Hippocampal formation (tissue), 2 donors: ENCODE data around the gene EML3.
A peak's percentile ranks its signal among the peaks of the same experiment; 100 is the strongest.
"Not testable (repeated sequence)": the region's sequence is repeated elsewhere in the genome, so short reads cannot be mapped to it uniquely, and the experiment has no call there.

Experiments
- DNase-seq, 2 donors: peaks; one replicate each; lab custom pipeline; 2025; lab: John Stamatoyannopoulos, UW

Gene EML3

DNA sequence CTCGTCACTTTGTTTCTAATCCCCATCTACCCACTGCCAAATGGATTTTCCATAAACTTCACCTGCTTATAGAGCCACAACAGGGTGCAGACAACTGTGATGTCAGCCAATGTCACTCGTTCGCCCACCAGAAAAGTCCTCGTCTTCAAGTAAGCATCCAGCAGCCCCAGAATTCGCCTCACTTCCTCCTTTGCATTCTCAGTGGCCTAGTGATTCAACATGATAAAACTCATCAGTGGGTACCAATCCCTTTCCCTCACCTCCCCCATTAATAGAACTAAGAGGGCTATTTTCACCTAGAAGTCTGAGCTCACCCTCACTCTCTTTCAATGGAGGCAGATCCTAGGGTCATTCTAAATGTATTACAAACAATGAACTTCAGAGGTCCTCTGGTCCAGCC lies 41.7 kb downstream of the EML3 start:
- DNase-seq, result not testable (repeated sequence)

DNA sequence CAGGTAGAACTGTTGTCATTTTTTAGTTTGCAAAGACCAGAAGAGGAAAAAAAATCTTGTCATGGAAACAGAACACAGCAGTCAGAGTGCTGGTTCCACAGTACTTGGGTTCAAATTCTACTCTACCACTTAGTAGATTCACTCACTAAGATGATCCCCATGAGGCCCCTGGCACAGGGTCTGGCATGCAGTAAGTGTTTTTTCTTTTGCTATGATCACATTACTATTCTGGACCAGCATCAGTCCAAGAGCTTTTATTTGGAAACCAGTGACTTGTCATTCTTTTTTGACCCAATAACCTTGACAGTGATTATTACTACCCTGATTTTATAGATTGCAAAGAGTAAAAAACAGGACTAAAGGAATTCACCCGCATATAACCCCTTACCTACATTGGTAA lies 43.0 kb downstream of the EML3 start:
- DNase-seq, result no peak

DNA sequence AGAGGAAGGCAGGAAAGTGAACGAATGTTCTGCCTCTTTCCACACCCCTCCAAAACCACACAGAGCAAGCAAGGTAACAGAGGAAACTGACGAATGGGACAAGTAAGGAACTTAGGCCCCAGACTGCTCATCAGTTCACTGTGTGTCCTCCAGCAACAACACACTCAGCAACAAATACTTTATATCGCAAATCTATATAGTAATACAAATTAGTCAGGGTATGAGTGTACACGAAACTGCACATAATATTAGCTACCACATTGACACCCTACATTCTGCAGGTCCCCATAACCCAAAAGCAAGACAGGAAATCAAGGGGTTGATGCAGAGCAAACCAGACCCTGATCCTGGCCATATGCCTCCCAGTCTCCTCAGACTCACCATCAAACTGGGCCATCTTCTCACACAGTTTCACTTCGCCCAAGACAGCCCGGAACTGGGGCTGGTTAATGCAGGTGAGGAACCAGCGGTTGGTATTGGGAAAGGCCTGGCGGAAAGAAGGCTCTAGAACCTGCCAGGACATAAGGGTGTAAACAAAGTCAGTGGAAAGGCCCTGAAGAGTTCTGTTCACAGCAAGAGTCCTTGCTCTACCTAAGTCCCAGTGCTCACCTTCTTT lies 45.4 kb downstream of the EML3 start:
- no peak for DNase-seq

DNA sequence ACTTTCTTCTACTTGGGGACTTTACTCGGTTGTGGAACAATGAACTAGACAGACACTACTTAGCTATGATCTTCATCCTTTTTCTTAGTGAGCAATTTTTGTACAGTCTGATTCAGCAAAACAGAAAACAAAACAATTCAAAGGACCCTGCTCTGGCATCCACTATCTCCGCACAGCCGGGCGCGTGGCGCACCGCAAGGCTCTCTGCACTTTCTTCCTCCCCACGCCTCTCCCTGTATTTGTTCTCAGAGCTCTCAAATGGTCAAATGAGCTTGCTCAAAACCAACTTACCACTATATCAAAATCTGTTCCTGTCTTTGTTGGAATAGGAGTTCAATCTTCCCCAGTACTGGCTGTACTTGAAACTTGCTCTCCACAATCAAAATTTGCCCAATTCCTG lies 46.3 kb downstream of the EML3 start:
- DNase-seq, result no peak

DNA sequence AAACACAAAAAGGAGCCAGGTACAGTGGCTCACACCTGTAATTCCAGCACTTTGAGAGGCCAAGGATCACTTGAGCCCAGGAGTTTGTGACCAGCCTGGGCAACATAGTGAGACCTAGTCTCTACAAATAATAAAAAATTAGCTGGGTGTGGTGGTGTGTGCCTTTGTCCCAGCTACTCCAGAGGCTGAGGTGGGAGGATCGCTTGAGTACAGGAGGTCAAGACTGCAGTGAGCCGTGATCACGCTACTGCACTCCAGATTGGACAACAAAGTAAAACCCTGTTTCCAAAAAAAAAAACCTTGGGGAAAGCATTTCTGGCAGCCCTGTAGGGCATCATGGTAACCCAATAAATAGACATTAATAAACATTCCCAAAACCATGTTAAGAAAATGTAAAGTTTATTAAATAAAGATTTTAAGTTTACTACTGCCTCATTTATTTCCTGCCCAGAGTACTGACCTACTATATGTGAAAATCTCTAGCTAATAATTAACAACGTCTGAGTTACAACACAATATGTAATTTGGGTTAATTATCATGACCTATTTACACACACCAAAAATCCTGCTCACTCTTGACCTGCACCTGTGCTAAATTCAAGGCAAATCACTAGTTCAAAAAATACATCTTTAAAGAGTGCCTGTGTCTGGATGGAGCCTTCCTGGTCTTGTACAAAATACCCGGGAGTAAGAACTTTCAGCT lies 47.3 kb downstream of the EML3 start:
- DNase-seq, result no peak

DNA sequence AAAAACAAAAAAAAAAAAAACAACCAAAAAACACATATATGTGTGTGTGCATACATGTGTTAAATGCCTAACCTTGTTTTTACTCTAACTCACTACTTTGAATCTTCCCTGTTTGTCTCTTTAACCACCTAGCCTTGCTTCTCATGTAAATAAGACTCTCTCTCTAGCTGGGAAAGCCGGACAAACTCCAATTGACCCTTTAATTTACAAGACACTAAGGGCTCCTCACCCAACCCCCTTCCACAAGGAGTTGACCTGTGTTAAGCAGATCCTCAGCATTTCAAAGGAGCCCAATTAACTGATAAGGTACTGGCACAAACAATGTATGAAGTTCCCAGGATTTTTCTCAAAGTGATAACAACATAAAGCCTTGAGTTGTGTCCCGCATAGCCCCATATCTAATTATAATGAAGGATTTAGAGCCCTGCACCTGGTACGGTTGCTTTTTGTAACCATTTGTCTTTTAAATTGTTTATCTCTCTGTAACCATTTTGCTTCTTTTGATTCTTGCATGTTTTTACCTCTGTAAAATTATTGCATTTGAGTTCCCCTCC lies 50.8 kb downstream of the EML3 start:
- not testable (repeated sequence) for DNase-seq

DNA sequence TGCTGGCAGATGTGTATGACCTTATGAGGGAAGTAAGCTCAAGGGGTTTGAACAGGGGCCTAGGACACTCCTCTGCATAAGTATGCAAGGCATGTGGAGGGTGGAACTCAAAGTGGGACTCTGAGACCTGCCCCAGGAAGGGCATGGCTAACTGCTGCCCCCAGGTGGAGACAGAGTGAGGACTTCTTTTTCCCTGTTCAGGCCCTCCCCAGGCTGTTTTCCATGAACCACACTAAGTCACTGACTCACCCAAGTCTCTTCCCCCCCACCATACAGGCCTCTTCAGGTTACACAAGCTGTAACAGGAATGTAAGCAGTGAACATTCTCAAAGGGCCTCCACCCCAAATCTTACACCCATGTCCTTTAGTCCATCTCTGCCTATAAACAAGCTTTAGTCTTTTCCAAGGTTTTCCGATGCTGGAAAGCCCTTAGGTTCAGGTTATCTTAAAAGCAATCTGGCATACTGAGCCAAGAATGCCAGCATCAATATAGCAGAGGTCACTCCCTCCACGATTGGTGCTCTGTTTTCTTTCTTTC lies 51.9 kb downstream of the EML3 start:
- DNase-seq, result peak in 1 of 2 donors; percentile 35

DNA sequence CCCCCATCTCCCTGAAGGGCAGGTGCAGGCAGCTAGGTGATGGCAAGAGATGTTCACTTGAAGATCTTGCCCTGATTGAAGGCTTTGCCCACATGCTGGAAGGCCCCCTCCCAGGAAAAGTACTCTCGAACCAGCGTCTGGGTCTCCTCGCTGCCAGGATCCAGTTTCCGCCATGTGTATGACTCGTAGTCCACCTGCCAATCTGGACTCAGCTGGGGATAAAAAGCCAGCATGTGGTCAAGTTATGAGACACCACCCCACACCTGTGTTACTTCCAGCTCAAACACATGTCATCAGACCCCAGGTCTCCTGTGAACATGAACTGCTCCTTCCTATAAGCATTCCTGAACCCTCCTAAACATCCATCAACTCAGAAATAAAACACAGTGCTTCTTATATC lies 52.9 kb downstream of the EML3 start:
- not testable (repeated sequence) for DNase-seq

DNA sequence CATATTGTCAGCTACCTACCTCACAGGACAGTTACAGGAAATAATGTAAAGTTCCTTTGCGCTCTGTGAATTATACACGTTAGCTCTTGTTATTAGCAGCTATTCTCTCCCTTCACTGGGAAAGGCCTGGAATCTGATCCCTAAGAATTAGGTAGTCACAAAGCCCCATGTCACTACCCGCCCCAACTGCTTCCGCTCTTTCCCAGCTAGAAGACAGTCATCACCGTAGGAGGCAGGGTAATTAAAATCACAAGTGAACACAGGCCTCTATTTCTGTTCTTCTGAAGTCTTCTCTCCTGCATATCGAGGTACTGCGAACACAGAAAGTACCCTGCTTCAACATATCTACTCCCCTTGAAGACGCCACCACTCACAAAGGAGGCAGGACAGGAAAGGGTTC lies 53.4 kb downstream of the EML3 start:
- no peak for DNase-seq

DNA sequence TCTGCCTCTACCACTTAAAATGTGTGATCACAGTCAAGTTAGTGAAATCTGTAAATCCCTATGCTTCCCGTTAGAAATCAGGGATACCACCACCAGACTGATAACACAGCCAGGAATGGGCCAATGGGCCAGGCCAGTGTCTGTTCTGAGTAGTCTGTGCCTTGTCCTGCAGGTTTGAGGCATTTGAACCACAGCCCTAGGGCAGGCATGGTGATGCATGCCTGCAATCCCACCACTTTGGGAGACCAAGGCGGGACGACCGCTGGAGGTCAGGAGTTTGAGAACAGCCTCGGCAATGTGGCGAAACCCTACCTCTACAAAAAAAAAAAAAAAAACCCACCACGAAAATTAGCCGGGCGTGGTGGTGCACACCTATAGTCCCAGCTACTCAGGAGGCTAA lies 53.9 kb downstream of the EML3 start:
- DNase-seq, result no peak

DNA sequence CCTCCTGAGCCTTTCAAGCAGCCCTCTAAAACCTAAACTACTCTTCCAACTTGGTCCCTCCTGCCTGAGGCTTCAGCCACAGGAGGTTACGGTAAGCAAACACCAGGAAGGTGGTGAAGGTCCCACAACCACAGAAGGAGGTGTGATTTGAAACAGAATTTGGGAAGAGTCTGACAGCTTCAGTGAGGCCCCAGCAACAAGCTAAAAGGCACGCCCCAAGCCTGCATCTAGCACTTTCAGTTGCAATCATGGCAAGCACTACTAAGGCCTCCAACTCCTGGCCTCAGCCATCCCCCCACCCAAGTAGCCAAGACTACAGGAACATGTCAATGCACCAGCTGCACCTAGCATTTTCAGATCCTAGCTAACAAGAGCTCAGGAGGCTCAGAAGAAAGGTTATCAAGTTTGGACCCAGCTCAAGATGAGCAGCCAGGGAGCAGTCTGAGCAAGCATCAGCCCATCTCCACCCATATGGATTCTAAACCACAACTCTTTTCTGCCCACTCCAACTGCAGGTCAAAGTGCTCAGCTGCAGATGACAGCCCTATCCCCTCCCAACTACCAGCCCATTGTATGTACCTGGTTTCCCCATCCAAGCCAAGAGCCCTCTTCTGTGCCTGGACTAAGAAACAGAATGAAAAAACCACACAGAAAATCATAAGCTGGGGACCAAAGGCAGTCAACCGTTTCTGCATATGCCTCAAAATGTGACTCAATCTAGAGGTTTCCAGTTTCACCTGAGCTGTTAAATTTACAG lies 55.5 kb downstream of the EML3 start:
- DNase-seq, result no peak

DNA sequence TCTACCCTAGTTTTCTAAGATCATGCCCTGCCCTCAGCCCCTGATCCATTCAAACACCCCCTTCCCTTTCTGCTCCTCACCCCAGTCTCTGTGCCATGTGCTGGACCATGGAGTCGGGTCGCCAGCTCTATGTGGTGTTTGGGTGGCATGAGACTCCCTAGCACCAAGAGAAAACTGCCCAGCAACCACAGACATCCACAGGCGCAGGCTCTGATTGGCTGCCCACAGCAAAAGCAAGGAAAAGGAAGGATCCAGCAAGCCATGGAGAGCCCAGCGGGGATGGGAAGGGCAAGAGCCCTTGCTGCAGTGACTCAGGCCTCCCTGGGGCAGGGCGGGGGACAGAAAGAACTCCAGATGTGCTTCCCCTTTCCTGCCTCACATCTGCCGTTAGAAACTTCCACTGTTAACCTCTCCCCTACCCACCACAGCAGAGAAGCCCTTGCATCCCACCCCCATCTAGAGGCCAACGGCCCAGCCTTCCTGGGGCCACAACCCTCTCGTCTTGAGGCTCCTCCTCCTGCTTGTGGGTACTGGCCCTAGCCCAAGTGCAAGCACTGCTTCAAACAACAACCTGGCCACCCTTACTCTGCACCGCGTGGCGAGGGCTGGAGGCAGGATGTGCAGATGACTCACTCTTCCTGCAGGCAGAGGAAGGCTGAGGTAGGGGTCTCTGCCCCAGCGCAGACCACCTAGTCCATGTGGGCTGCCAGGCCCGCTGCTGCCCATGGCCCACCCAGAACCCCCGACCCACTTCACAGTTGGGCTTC lies 56.3 kb downstream of the EML3 start:
- DNase-seq, result peak; percentile 45 to 54

DNA sequence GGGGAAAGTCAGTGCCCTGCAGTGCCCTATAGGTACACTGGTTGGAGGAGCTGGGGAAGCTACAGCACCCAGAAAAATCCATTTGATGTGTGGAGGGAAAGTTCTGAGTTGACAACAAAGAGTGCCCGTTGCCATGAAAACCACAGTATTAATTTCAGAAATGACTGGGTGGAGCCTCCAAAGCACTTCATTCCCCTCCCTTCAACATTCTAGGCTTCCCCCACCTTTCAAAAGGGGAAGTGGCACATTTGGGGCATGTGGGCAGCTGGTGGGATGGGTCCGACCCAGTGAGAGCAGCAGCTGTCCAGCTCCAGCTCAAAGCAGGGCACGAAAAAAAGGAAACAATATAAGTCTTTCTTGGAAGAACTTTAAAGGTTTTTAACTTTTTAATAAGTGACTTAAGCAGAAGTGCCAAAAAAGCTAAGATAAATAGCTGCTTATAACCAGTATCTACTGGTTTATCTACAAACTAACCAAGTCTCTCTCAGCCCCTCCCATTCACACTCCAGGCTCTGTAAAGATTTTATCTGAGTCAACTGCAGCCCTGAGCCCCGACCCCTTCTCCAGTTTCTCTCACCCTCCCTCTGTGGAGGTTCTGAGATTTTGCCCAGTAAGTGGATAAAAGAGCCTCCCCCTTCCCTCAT lies 57.0 kb downstream of the EML3 start:
- DNase-seq, result no peak

DNA sequence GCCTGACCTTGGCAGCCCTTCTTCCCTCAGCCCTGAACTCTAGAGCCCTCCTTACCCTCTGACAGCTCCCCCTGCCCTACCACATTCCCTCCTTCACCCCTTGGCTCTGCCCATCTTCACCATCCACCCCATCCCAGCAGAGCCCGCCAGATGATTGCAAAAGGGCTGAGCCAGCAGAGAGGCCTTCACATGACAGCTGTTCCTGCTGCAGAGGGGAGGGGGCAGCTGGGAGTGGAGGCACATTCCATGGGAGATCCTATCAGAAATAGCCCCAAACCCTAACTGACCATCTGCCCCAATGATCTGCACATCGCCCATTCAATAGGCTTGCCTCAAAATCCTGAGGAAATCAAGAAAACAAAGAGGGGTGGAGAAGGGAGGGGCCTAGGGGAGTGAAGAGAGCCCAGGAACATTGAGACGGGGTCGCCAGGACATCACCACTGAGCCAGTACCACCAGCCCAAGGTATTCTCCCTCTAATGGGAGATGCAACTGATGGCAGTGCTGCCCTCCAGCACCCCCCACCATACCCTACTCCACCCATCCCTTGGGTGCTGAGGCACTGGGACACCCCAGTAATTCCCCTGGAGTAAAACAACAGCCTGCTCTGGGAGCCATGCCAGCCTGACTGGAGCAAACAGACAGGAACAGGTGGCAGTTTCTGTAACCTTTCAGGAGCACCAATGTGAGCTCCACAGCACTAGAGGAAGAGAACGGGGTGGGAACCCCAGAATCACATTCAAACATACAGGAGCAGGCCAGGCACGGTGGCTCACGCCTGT lies 58.0 kb downstream of the EML3 start:
- DNase-seq, result no peak

DNA sequence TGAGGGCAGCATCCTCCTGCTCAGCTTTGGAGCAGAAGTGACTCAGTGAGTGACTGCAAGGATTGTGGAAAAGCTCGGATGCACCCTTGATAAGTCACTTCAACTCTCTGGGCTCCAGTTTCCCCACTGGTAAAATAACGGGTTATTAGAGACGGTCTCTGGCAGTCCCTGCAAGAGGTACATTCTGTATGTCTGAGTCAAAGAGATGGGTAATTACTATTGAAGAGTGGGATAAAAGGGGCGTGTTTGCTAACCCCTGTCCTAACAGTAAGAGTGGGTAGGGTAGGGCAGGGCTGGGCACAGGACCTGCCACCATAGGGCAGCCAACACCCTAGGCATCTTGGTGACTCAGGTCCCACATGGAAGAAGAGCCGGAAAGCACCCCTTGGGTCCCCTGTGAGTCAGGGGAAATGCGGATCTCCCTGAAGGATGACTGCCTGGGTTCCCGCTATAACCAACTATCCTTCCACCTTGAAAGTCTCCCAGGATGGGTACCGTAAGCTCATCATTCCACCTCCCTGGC lies 58.7 kb downstream of the EML3 start:
- DNase-seq, result no peak

DNA sequence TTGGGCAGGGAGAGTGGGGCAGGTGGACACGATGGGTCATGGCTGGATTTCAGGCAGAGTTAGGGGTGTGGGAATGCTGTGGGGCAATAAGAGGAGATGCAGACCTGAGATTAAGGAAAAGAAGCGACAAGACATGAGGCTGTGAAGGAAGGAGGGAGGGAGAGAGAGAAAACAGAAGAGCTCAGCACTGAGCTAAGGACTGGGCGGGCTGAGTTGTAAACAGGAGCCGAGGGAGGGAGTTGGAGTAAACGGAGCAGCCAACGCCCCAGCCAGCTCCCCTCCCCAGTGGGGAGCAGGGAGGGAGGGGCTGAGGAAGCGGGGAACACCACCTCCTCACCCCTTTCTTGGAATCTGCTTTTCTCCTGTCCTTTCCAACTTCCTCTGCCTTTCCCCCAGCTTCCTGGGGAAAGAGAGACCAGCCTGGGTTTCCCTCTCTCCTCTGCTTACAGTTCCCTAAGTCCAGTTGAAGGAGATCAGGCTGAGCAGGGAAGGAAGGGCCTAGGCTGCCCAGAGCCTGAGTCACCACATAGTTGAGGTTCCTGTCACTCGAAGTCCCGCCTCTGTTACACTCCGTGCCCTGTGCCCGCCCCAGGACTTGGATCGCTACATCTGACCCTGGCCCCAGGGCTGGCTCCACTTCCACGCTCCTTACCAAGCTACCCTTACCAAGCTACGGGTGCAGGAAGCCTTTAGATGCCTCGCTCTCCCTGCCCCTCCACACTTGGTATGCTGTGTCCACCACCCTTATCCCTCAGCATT lies 59.3 kb downstream of the EML3 start:
- no peak for DNase-seq

DNA sequence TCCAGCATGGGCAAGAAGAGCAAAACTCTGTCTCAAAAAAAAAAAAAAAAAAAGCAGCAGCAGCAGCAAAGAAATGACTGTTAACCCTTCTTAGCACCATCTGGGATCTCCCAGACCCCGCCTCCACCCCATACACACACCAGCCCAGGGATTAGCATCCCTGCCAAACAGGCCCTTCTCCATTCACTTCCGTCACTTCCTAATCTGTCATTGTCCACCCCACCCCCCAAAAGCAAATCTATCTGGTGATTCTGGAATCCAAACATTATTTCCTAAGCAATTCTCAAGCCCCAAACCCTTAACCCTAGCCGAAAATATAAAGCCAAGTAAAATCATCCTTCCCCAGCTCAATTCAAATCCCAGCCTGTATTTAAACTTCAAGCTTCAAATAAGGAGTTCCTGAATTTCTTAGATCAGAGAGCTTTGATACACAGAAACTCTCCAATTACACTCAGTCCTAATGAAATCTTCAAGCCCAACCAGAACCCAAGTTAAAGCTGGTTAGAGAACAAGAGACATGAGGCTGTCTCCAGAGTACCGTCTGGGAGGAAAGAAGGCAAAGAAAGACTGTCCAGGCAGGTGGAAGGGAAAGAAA lies 60.0 kb downstream of the EML3 start:
- DNase-seq, result no peak
